ENCODE measurements around the gene SLC38A10. TPM values are rescaled to one million over a fixed set of nuclear protein-coding genes. Genes with fewer than 3 reads are reported as not detected.

The SLC38A10 gene
- total RNA-seq, 1 experiment from 2014 or later, result 43.8 TPM

DNA sequence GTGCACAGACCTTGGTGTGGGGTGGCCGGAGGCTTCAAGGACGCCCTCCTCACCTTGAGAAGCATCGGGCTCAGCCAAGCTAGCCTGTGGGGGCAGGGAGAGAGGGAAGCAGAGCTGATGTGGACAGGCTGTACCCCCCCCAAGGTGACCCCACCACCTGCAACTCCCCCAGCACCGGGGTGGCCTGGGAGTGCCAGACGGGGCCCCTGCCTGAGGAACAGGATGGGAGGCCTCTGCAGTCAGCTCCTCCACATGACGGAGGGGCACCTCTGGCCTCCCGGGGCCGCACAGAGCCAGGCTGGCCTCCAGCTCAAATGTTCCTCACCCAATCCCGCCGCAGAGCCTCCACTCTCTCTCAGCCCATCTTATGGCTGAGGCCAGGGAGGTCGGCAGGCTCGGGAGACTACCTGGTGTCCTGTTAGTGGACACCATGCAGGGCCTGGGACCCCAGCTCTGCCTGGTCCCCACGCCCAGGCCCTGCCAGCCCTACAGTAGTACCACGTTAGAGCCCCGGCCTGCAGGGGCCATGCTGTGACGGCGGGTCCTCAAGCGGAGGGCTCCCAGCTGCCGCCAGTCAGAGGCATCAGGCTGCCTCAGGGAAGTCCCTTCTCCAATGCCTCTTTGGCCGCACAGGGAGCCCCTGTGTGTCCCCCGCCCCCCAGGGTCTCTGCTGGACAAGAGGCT, 19.4 kb upstream of the SLC38A10 start:
- Histone ChIP-seq H4K5ac (ENCODE audit: insufficient read length, low read depth, low read length) (no peak overlapping the region), H3K27ac (ENCODE audit: insufficient read length, low read depth, low read length) (no peak overlapping the region), H2BK20ac (ENCODE audit: low read depth, low read length, poor library complexity, severe bottlenecking) (no peak overlapping the region), H2BK15ac (ENCODE audit: low read depth, low read length) (no peak overlapping the region; the same call in 1 of the 2 replicates), H3K27me3 (ENCODE audit: insufficient read depth, low read length) (no peaks in the 10 kb centered on the region), H3K23me2 (ENCODE audit: insufficient read length, low read depth, low read length, poor library complexity, severe bottlenecking) (no peaks in the 10 kb centered on the region), H3K79me1 (ENCODE audit: insufficient read depth, low read depth, low read length, poor library complexity, severe bottlenecking) (no peaks in the 10 kb centered on the region), H4K20me1 (ENCODE audit: control insufficient read depth, insufficient read depth, insufficient read length) (no peaks in the 10 kb centered on the region), H3T11ph (ENCODE audit: low read length) (no peak overlapping the region), H2BK12ac (ENCODE audit: insufficient read length, low read depth, low read length) (no peak overlapping the region), H2AFZ (ENCODE audit: low read length) (no peak overlapping the region), H3K9ac (ENCODE audit: extremely low read depth, insufficient read length, low read length) (no peak overlapping the region), H3K56ac (ENCODE audit: insufficient read length, low read depth, low read length) (no peak overlapping the region), H3K18ac (ENCODE audit: insufficient read length, low read depth, low read length) (no peak overlapping the region), H2BK120ac (ENCODE audit: low read depth, low read length, poor library complexity, severe bottlenecking) (no peak overlapping the region), H4K8ac (replicated peaks; ENCODE audit: insufficient read length, low read depth, low read length) (no peak overlapping the region), H3K4ac (ENCODE audit: low read depth, low read length) (no peak overlapping the region), H3K79me2 (ENCODE audit: insufficient read depth, low read length) (no peaks in the 10 kb centered on the region), H3K9me3 (ENCODE audit: control insufficient read depth, low read depth, low read length) (no peaks in the 10 kb centered on the region), H2BK5ac (ENCODE audit: insufficient read length, low read length) (no peak overlapping the region), H4K91ac (ENCODE audit: insufficient read length, low read depth, low read length) (no peak overlapping the region), H3K14ac (ENCODE audit: insufficient read depth, low read length) (no peak overlapping the region; the same call in 1 of the 2 replicates), H3K4me1 (ENCODE audit: insufficient read depth, low read length) (peaks cover 5% of the 10 kb centered on the region; the same call in 1 of the 2 replicates), H3K4me2 (ENCODE audit: insufficient read depth, insufficient read length, low read length) (no peak overlapping the region), H2AK5ac (ENCODE audit: insufficient read length, low read length) (no peak overlapping the region), H3K23ac (ENCODE audit: insufficient read length, low read depth, low read length) (no peak overlapping the region)
- no peaks in the 10 kb centered on the region; a peak in 1 of 7 replicates for H3K36me3 Mint-ChIP-seq (ENCODE audit: insufficient read depth in 1 of 3, low read depth in 3 of 3)
- no peak overlapping the region for H3K4me3 Mint-ChIP-seq
- H3K27ac Mint-ChIP-seq, result no peak overlapping the region
- TF ChIP-seq, protein P1, sequence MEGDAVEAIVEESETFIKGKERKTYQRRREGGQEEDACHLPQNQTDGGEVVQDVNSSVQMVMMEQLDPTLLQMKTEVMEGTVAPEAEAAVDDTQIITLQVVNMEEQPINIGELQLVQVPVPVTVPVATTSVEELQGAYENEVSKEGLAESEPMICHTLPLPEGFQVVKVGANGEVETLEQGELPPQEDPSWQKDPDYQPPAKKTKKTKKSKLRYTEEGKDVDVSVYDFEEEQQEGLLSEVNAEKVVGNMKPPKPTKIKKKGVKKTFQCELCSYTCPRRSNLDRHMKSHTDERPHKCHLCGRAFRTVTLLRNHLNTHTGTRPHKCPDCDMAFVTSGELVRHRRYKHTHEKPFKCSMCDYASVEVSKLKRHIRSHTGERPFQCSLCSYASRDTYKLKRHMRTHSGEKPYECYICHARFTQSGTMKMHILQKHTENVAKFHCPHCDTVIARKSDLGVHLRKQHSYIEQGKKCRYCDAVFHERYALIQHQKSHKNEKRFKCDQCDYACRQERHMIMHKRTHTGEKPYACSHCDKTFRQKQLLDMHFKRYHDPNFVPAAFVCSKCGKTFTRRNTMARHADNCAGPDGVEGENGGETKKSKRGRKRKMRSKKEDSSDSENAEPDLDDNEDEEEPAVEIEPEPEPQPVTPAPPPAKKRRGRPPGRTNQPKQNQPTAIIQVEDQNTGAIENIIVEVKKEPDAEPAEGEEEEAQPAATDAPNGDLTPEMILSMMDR (conservative IDR thresholded peaks at IDR 0.05), result no peak
- no CpG with 5 or more reads among the region's 21 CpGs for WGBS (ENCODE audit: extremely low coverage, insufficient read length, low lambda C conversion rate)
- peaks cover 6% of the 10 kb centered on the region; the same call in 1 of the 2 replicates for H3K27me3 Mint-ChIP-seq (ENCODE audit: low read depth)
- H3K4me1 Mint-ChIP-seq, result peaks cover 18 to 23% of the 10 kb centered on the region in 2 experiments
- no peak for DNase-seq
- H3K9me3 Mint-ChIP-seq, result no peaks in the 10 kb centered on the region

All from H9 (cell line).